ENCODE results near the gene BOLL. TPM values are rescaled to one million over a fixed set of nuclear protein-coding genes. Genes with fewer than 3 reads are reported as not detected.
"Not testable (repeated sequence)": the region's sequence is repeated elsewhere in the genome, so short reads cannot be mapped to it uniquely, and the experiment has no call there.

Gene BOLL
- polyA plus RNA-seq, 4 donors, result 0.18 TPM; not detected in 3

- no peaks in the 10 kb centered on the region for H3K4me1 ChIP-seq (ENCODE audit: control insufficient read depth in 3 of 3, insufficient read depth in 2 of 3, low read depth in 1 of 3, low read length in 2 of 3)
- no peak overlapping the region for H3K4me3 ChIP-seq (ENCODE audit: low read depth in 1 of 3, low read length in 3 of 3)
- FAIRE-seq, result no peak
- no peak overlapping the region for H3K27ac ChIP-seq (ENCODE audit: low read depth in 1 of 3, low read length in 2 of 3)
- H3K36me3 ChIP-seq (ENCODE audit: control insufficient read depth in 3 of 3, insufficient read depth in 2 of 3, low read depth in 1 of 3, low read length in 3 of 3), result no peaks in the 10 kb centered on the region
- no peaks in the 10 kb centered on the region for H3K9me3 ChIP-seq (ENCODE audit: control insufficient read depth in 2 of 2, insufficient read depth in 1 of 2, low read depth in 1 of 2, low read length in 1 of 2)
- no peak for DNase-seq
- no peaks in the 10 kb centered on the region for H3K27me3 ChIP-seq (ENCODE audit: control insufficient read depth in 3 of 3, insufficient read depth in 3 of 3, low read length in 3 of 3)
Observed at GRCh38 chr2:197727011-197727410, 58.1 kb downstream of the BOLL start.

GRCh38 chr2:197717863-197718262 is 67.3 kb downstream of the BOLL start:
- Histone ChIP-seq H3K27me3 (ENCODE audit: control insufficient read depth in 3 of 3, insufficient read depth in 3 of 3, low read length in 3 of 3) (no peaks in the 10 kb centered on the region), H3K4me3 (ENCODE audit: low read depth in 1 of 3, low read length in 3 of 3) (no peak overlapping the region), H3K9me3 (ENCODE audit: control insufficient read depth in 2 of 2, insufficient read depth in 1 of 2, low read depth in 1 of 2, low read length in 1 of 2) (no peaks in the 10 kb centered on the region), H3K27ac (ENCODE audit: low read depth in 1 of 3, low read length in 2 of 3) (no peak overlapping the region), H3K4me1 (ENCODE audit: control insufficient read depth in 3 of 3, insufficient read depth in 2 of 3, low read depth in 1 of 3, low read length in 2 of 3) (no peaks in the 10 kb centered on the region), H3K36me3 (ENCODE audit: control insufficient read depth in 3 of 3, insufficient read depth in 2 of 3, low read depth in 1 of 3, low read length in 3 of 3) (peaks cover 0 to 2% (median 0%) of the 10 kb centered on the region in 3 donors)
- peak; percentile 19 for FAIRE-seq
- DNase-seq, result no peak
- WGBS, 3 donors, result 91 to 94% (median 94%) methylated on average over 2 of the region's 2 CpGs

DNA sequence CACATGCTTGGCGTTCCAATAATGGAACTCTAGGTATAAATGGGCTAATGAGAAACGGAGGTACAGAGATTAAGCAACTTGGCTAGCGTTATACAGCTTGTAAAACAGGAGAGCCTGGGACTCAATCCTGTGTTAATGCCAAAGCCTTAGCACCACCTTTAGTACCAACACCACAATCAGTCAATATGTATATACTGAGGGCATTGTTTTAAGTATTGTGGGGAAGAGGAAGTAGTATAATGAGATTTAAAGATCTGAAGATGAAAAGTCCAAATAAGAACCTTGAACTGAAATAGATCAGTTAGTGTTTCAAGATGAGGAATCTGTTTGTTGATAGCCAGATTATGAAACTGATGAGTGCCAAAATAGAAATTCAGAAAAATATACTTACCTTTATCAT is 71.8 kb downstream of the BOLL start:
- H3K27me3 ChIP-seq (ENCODE audit: control insufficient read depth in 3 of 3, insufficient read depth in 3 of 3, low read length in 3 of 3), result no peaks in the 10 kb centered on the region
- DNase-seq (no peak), FAIRE-seq (no peak)
- 78 to 89% (median 83%) methylated on average over 3 of the region's 3 CpGs for WGBS, 3 donors
- H3K27ac ChIP-seq (ENCODE audit: low read depth in 1 of 3, low read length in 2 of 3), result no peak overlapping the region
- H3K9me3 ChIP-seq (ENCODE audit: control insufficient read depth in 2 of 2, insufficient read depth in 1 of 2, low read depth in 1 of 2, low read length in 1 of 2), result no peaks in the 10 kb centered on the region
- peaks cover 0 to 7% (median 7%) of the 10 kb centered on the region in 3 donors for H3K4me1 ChIP-seq (ENCODE audit: control insufficient read depth in 3 of 3, insufficient read depth in 2 of 3, low read depth in 1 of 3, low read length in 2 of 3)
- H3K4me3 ChIP-seq (ENCODE audit: low read depth in 1 of 3, low read length in 3 of 3), result no peak overlapping the region
- peaks cover 0 to 1% (median 0%) of the 10 kb centered on the region in 3 donors for H3K36me3 ChIP-seq (ENCODE audit: control insufficient read depth in 3 of 3, insufficient read depth in 2 of 3, low read depth in 1 of 3, low read length in 3 of 3)

GRCh38 chr2:197711578-197711977 is 73.5 kb downstream of the BOLL start:
- Histone ChIP-seq H3K4me1 (ENCODE audit: control insufficient read depth in 3 of 3, insufficient read depth in 2 of 3, low read depth in 1 of 3, low read length in 2 of 3) (peaks cover 0 to 19% (median 10%) of the 10 kb centered on the region in 3 donors), H3K4me3 (ENCODE audit: low read depth in 1 of 3, low read length in 3 of 3) (no peak overlapping the region), H3K27ac (ENCODE audit: low read depth in 1 of 3, low read length in 2 of 3) (no peak overlapping the region), H3K9me3 (ENCODE audit: control insufficient read depth in 2 of 2, insufficient read depth in 1 of 2, low read depth in 1 of 2, low read length in 1 of 2) (no peaks in the 10 kb centered on the region), H3K36me3 (ENCODE audit: control insufficient read depth in 3 of 3, insufficient read depth in 2 of 3, low read depth in 1 of 3, low read length in 3 of 3) (no peaks in the 10 kb centered on the region), H3K27me3 (ENCODE audit: control insufficient read depth in 3 of 3, insufficient read depth in 3 of 3, low read length in 3 of 3) (no peaks in the 10 kb centered on the region)
- no peak for DNase-seq
- no peak for FAIRE-seq

DNA sequence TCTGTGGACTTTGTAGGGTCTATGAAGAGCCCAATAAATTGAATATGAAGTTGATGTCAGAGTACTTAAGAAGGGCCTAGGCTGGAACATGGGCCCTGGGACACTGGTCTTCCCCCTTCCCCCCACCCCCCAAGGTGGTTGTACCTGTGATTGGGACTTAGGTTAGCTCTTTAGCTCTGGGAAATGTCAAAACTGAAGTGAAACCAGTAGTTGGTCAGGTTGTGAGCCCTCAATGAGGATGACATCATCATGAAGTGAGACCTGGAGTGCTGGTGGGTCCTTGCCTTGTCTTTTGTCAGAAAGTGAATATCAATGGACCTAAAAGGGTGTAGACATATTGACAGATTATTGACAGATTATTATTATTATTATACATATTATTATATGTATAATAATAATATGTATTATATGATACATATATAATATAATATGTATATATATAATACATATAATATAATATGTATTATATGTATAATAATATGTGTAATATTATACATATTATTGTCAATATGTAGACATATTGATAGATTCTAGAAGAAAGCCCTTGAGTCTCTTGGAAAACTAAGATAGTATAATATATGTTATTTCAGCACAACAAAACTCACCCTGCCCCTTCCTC is 74.6 kb downstream of the BOLL start:
- H3K4me3 ChIP-seq (ENCODE audit: low read depth in 1 of 3, low read length in 3 of 3), result no peak overlapping the region
- peaks cover 0 to 23% (median 10%) of the 10 kb centered on the region in 3 donors for H3K4me1 ChIP-seq (ENCODE audit: control insufficient read depth in 3 of 3, insufficient read depth in 2 of 3, low read depth in 1 of 3, low read length in 2 of 3)
- FAIRE-seq (no peak), DNase-seq (no peak)
- no peak overlapping the region for H3K27ac ChIP-seq (ENCODE audit: low read depth in 1 of 3, low read length in 2 of 3)
- H3K9me3 ChIP-seq (ENCODE audit: control insufficient read depth in 2 of 2, insufficient read depth in 1 of 2, low read depth in 1 of 2, low read length in 1 of 2), result no peaks in the 10 kb centered on the region
- H3K27me3 ChIP-seq (ENCODE audit: control insufficient read depth in 3 of 3, insufficient read depth in 3 of 3, low read length in 3 of 3), result no peaks in the 10 kb centered on the region
- no peaks in the 10 kb centered on the region for H3K36me3 ChIP-seq (ENCODE audit: control insufficient read depth in 3 of 3, insufficient read depth in 2 of 3, low read depth in 1 of 3, low read length in 3 of 3)

DNA sequence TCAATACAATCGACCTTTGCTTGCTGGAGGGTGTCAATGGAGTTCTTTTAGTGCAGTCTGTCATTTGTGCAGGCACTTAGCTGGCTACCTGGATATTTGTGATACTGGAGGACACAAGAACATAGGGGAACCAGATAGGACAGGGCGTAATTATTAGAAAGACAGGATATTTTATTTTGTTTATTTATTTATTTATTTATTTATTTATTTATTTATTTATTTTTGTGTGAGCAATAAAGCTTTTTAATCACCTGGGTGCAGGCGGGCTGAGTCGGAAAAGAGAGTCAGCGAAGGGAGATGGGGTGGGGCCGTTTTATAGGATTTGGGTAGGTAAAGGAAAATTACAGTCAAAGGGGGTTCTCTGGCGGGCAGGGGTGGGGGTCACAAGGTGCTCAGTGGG is 76.0 kb downstream of the BOLL start:
- H3K9me3 ChIP-seq (ENCODE audit: control insufficient read depth in 2 of 2, insufficient read depth in 1 of 2, low read depth in 1 of 2, low read length in 1 of 2); H3K27me3 ChIP-seq (ENCODE audit: control insufficient read depth in 3 of 3, insufficient read depth in 3 of 3, low read length in 3 of 3); H3K4me3 ChIP-seq (ENCODE audit: low read depth in 1 of 3, low read length in 3 of 3); H3K27ac ChIP-seq (ENCODE audit: low read depth in 1 of 3, low read length in 2 of 3); H3K36me3 ChIP-seq (ENCODE audit: control insufficient read depth in 3 of 3, insufficient read depth in 2 of 3, low read depth in 1 of 3, low read length in 3 of 3); DNase-seq; FAIRE-seq: not testable (repeated sequence)
- H3K4me1 ChIP-seq (ENCODE audit: control insufficient read depth in 3 of 3, insufficient read depth in 2 of 3, low read depth in 1 of 3, low read length in 2 of 3), result peaks cover 0 to 23% (median 10%) of the 10 kb centered on the region in 3 donors
- 92 to 93% (median 92%) methylated on average over 7 of the region's 7 CpGs for WGBS, 3 donors

DNA sequence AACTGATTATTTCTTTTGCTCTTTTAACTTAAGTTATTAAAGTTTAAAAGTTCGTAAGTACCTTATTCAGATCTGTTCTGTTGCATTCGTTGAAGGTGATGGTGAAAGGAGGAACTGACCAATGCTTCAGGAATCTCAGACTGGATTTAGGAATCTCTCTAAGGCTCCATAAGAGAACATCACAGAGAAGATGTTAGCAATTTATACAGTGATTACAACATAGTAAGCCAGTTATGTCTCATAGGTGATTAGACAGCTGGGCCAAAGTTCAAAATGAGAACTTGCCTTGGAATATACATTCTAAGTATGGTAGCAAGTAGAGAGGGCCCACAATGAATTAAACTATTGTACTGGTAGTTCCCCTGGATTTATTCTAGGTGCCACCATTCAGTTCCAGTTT is 76.8 kb downstream of the BOLL start:
- DNase-seq (peak; percentile 54), FAIRE-seq (no peak)
- H3K27me3 ChIP-seq (ENCODE audit: control insufficient read depth in 3 of 3, insufficient read depth in 3 of 3, low read length in 3 of 3), result no peaks in the 10 kb centered on the region
- peaks cover 0 to 23% (median 10%) of the 10 kb centered on the region in 3 donors for H3K4me1 ChIP-seq (ENCODE audit: control insufficient read depth in 3 of 3, insufficient read depth in 2 of 3, low read depth in 1 of 3, low read length in 2 of 3)
- H3K36me3 ChIP-seq (ENCODE audit: control insufficient read depth in 3 of 3, insufficient read depth in 2 of 3, low read depth in 1 of 3, low read length in 3 of 3), result no peaks in the 10 kb centered on the region
- H3K27ac ChIP-seq (ENCODE audit: low read depth in 1 of 3, low read length in 2 of 3), result no peak overlapping the region
- 34 to 52% (median 34%) methylated on average over 2 of the region's 2 CpGs for WGBS, 3 donors
- H3K9me3 ChIP-seq (ENCODE audit: control insufficient read depth in 2 of 2, insufficient read depth in 1 of 2, low read depth in 1 of 2, low read length in 1 of 2), result no peaks in the 10 kb centered on the region
- H3K4me3 ChIP-seq (ENCODE audit: low read depth in 1 of 3, low read length in 3 of 3), result no peak overlapping the region

DNA sequence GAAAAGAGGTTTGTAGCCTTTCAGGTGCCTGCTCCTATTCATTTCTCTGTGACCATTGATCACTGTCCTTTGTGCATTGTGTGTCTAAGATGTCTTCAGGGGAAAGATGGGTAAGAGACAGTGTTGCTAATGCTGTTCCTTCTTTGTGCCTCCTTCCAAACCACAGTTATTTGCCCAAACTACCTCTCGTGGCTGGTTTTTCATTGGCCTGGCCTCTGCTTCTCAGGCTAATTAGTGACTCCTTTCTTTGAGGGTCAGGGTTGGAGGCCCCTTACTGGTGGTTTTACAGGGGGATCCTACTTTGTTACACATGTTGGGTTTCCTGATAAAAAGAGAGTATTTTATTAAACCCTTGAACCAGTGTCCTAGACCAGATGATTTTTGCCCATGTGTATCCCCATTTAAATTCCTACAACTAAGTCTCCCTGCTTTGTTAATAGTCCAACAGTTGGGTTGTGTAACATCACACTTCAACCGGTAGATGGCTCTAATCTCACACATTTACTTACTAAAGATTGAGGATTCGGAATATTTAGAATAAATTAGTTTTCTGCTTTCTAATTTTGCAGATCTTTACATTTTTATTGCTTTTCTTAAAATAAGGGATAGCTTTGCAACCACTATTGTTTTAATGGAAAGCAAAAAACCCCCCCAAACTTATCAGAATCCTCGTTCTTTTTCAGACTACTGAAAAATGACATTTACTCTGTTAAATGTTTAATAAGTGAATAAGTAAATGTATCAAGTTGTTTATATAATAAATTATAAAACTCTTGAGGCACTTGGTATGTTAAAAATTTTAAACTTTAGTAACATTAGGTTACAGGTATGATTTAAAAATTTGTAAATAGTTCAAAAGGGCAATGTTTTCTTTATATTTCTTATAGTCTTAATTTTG is 77.6 kb downstream of the BOLL start:
- Histone ChIP-seq H3K36me3 (ENCODE audit: control insufficient read depth in 3 of 3, insufficient read depth in 2 of 3, low read depth in 1 of 3, low read length in 3 of 3) (no peaks in the 10 kb centered on the region), H3K27me3 (ENCODE audit: control insufficient read depth in 3 of 3, insufficient read depth in 3 of 3, low read length in 3 of 3) (no peaks in the 10 kb centered on the region), H3K4me3 (ENCODE audit: low read depth in 1 of 3, low read length in 3 of 3) (peak overlapping the region in 1 of 3 donors; percentile 12), H3K27ac (ENCODE audit: low read depth in 1 of 3, low read length in 2 of 3) (no peak overlapping the region), H3K9me3 (ENCODE audit: control insufficient read depth in 2 of 2, insufficient read depth in 1 of 2, low read depth in 1 of 2, low read length in 1 of 2) (no peaks in the 10 kb centered on the region), H3K4me1 (ENCODE audit: control insufficient read depth in 3 of 3, insufficient read depth in 2 of 3, low read depth in 1 of 3, low read length in 2 of 3) (peaks cover 0 to 23% (median 10%) of the 10 kb centered on the region in 3 donors)
- DNase-seq (peak; percentile 39 to 45), FAIRE-seq (no peak)
- 4 to 9% (median 8%) methylated on average over 4 of the region's 4 CpGs for WGBS, 3 donors
